ENCODE results near the gene FGFR1OP2. TPM values are rescaled to one million over a fixed set of nuclear protein-coding genes. Genes with fewer than 3 reads are reported as not detected.

FGFR1OP2 gene
- total and polyA plus RNA-seq, 2 of the 4 experiments (the other 2 are of a cell fraction), result 26.7 to 31.0 TPM

DNA sequence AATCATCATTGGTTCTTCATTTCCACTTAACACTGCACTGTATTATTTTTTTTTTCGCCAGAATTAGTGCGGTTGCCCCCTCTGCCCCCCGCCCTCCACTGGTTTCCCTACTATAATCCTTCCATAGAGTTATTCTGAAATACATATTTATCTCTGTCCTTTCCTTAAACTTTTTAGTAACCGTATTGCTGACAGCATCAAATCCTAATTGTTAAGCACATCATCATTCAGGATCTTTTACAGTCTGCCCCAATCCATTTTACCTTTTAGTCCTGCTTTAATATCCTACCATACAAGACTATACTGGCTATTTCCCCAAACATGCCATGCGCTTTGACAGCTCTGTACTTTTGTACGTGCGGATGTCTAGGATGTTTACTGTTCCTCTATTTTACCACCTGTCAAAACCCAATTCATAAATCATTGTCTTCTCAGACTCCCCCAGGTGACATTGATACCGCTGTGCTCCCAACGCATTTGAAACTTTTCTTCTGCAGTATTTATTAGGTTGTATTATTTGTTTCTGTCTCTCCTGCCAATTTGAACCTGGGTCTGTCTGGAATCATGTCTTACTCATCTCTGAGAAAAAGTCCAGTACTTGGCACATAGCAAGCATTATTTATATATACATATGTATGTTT is 1.0 kb downstream of the FGFR1OP2 start:
- Histone ChIP-seq H3K4ac (ENCODE audit: low read depth, low read length) (no peak overlapping the region), H3K79me1 (ENCODE audit: low read depth in 1 of 2, low read length in 2 of 2) (peaks cover 7 to 52% of the 10 kb centered on the region in 2 experiments), H3K4me2 (ENCODE audit: low read depth, low read length) (peak overlapping the region; percentile 99), H2BK15ac (ENCODE audit: low read depth, low read length) (no peak overlapping the region), H2AK5ac (ENCODE audit: low read depth, low read length) (no peak overlapping the region), H3K27ac (ENCODE audit: insufficient read depth, low read length) (peak overlapping the region; percentile 92; the same call in 1 of the 2 replicates), H2BK5ac (ENCODE audit: low read depth, low read length, poor library complexity, severe bottlenecking) (no peak overlapping the region), H4K91ac (ENCODE audit: insufficient read depth, low read depth, low read length) (no peak overlapping the region), H2BK120ac (ENCODE audit: low read depth, low read length) (no peak overlapping the region), H3K23ac (ENCODE audit: low read depth, low read length) (peak overlapping the region; percentile 96), H3K56ac (ENCODE audit: extremely low read depth, insufficient read depth, low read length) (peak overlapping the region; percentile 78; the same call in 1 of the 2 replicates), H3K9me3 (ENCODE audit: control insufficient read depth, insufficient read depth, low read length) (no peaks in the 10 kb centered on the region), H3K4me1 (ENCODE audit: control insufficient read depth, insufficient read depth, low read length) (peaks cover 2% of the 10 kb centered on the region), H3K9ac (ENCODE audit: low read depth, low read length) (peak overlapping the region; percentile 92), H3K4me3 (ENCODE audit: insufficient read depth, low read depth, low read length) (peak overlapping the region; percentile 89), H3K18ac (ENCODE audit: low read depth, low read length) (no peak overlapping the region), H2BK20ac (ENCODE audit: low read depth, low read length) (no peak overlapping the region), H4K8ac (ENCODE audit: low read depth in 2 of 2, low read length in 2 of 2) (no peak overlapping the region), H2AFZ (replicated peaks; ENCODE audit: low read length, poor library complexity) (no peak overlapping the region), H2AK9ac (replicated peaks; ENCODE audit: low read depth, low read length, poor library complexity) (no peak overlapping the region), H4K5ac (ENCODE audit: low read depth, low read length) (no peak overlapping the region), H3K14ac (replicated peaks; ENCODE audit: low read depth, low read length) (no peak overlapping the region), H3K9me1 (ENCODE audit: insufficient read depth, low read length) (no peaks in the 10 kb centered on the region; the same call in 1 of the 2 replicates), H3K27me3 (ENCODE audit: control insufficient read depth, insufficient read depth, low read length) (no peaks in the 10 kb centered on the region), H3K36me3 (ENCODE audit: control insufficient read depth, insufficient read depth, low read length) (no peaks in the 10 kb centered on the region), H4K20me1 (ENCODE audit: insufficient read depth, low read length) (peaks cover 22% of the 10 kb centered on the region; the same call in 1 of the 2 replicates)
- dilution Hi-C loops (cut with HindIII; ENCODE audit: low sequenced_read_pairs, unreplicated experiment), result no loop called here
- intact Hi-C loops (cut with micrococcal nuclease), result loop anchor here (5.0 kb wide), 1 partner anchor 73 kb away; the partner anchor contains the start of gene TM7SF3
- DNase-seq (peak; percentile 31), ATAC-seq (ENCODE audit: low read depth) (no peak)
- TSS peak; percentile 60 for BruUV-seq (replicated peaks)
- in situ Hi-C loops (cut with MboI; ENCODE audit: low sequenced_read_pairs), result no loop called here
- POLR2A ChIA-PET (ENCODE audit: unreplicated experiment), result no interaction called here
- CTCF ChIA-PET, result no interaction called here
- WGBS, 2 experiments (ENCODE audit: extremely low coverage in 2 of 2, insufficient read length in 1 of 2), result 0% methylated on average over 4 of the region's 9 CpGs; no CpG with 5 or more reads in 1 of the 2 experiments
- TF ChIP-seq RFX5 (IDR thresholded peaks at IDR 0.05; ENCODE audit: low read depth, low read length), result no peak
- no peak for TF ChIP-seq SMC3 (IDR thresholded peaks at IDR 0.05; ENCODE audit: low read depth, low read length)
- TF ChIP-seq NFE2L2 (IDR thresholded peaks at IDR 0.05; ENCODE audit: low read depth, low read length), result no peak
- TF ChIP-seq, protein P1, sequence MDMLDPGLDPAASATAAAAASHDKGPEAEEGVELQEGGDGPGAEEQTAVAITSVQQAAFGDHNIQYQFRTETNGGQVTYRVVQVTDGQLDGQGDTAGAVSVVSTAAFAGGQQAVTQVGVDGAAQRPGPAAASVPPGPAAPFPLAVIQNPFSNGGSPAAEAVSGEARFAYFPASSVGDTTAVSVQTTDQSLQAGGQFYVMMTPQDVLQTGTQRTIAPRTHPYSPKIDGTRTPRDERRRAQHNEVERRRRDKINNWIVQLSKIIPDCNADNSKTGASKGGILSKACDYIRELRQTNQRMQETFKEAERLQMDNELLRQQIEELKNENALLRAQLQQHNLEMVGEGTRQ (IDR thresholded peaks at IDR 0.05; ENCODE audit: low read depth, low read length), result no peak
- no peak for TF ChIP-seq RAD21 (IDR thresholded peaks at IDR 0.05; ENCODE audit: low read length)
- no peak for TF ChIP-seq POLR2A (IDR thresholded peaks at IDR 0.05; ENCODE audit: low read depth, low read length)
- TF ChIP-seq CHD1 (IDR thresholded peaks at IDR 0.05; ENCODE audit: low read depth, low read length), result no peak
- TF ChIP-seq MXI1 (IDR thresholded peaks at IDR 0.05; ENCODE audit: borderline replicate concordance, low read depth, low read length), result peak; percentile 64; the same call in 1 of the 2 replicates
- no peak for TF ChIP-seq BHLHE40 (IDR thresholded peaks at IDR 0.05; ENCODE audit: low read depth, low read length)
- no peak for TF ChIP-seq FOS (IDR thresholded peaks at IDR 0.05; ENCODE audit: low read depth, low read length)
- TF ChIP-seq CTCF (conservative IDR thresholded peaks at IDR 0.05; ENCODE audit: low read depth, low read length), result no peak
- TF ChIP-seq RCOR1 (IDR thresholded peaks at IDR 0.05; ENCODE audit: insufficient replicate concordance, low read length), result no peak
- no peak for TF ChIP-seq MAZ (IDR thresholded peaks at IDR 0.05; ENCODE audit: borderline replicate concordance, low read depth, low read length)
- TF ChIP-seq MAFK (IDR thresholded peaks at IDR 0.05; ENCODE audit: low read depth, low read length), result 0 out of 2 replicates have a peak, but pooled peaks have one; percentile 13
- TF ChIP-seq, protein P2, sequence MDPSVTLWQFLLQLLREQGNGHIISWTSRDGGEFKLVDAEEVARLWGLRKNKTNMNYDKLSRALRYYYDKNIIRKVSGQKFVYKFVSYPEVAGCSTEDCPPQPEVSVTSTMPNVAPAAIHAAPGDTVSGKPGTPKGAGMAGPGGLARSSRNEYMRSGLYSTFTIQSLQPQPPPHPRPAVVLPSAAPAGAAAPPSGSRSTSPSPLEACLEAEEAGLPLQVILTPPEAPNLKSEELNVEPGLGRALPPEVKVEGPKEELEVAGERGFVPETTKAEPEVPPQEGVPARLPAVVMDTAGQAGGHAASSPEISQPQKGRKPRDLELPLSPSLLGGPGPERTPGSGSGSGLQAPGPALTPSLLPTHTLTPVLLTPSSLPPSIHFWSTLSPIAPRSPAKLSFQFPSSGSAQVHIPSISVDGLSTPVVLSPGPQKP (IDR thresholded peaks at IDR 0.05; ENCODE audit: borderline replicate concordance, low read depth, low read length), result no peak

Data from IMR-90 (cell line).